ENCODE results near the gene GINS2. TPM values are rescaled to one million over a fixed set of nuclear protein-coding genes. Genes with fewer than 3 reads are reported as not detected.

The GINS2 gene
- total RNA-seq, 1 experiment from 2014 or later: 71.9 TPM

DNA sequence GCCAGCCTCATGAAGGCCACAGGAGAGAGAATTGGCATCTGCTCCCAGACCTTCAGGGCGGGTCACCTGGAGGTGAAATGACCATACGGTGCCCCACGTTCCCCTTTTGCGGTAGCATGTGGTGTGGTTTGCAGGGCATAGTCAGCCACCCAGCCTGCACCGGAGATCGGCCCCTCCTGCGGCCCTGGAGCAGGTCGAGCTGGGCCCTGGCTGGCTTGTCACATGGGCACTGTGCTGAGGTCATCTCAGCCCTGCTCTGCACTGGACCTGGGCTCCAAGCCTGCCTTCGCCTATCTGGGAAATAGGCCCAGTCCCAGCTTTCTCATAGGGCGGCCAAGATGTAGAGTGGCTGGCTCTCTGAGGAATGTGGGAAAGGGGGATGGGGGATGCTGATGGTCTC is 59.4 kb downstream of the GINS2 start:
- peaks cover 31% of the 10 kb centered on the region for H3K4me1 ChIP-seq (ENCODE audit: insufficient read depth, low read length, poor library complexity, severe bottlenecking)
- ChIA-PET CTCF (no interaction called here), POLR2A (ENCODE audit: low non-redundant PET) (no interaction called here)
- DNase-seq (ENCODE audit: low spot score): no peak
- no TSS peak for BruUV-seq (replicated peaks)
- no peak overlapping the region for H3K4me3 ChIP-seq (ENCODE audit: low read depth, low read length, poor library complexity, severe bottlenecking)
- no peak overlapping the region for H3K27ac ChIP-seq (ENCODE audit: low read depth, low read length, poor library complexity, severe bottlenecking)
- H3K36me3 ChIP-seq (ENCODE audit: insufficient read depth, low read length, poor library complexity, severe bottlenecking): peaks cover 3% of the 10 kb centered on the region
- H3K9me3 ChIP-seq (ENCODE audit: low read depth, low read length, poor library complexity, severe bottlenecking): peaks cover 12% of the 10 kb centered on the region
- intact Hi-C loops (cut with micrococcal nuclease; ENCODE audit: unreplicated experiment): loop anchor here (10.0 kb wide), 1 partner anchor 385 kb away; no protein-coding TSS in a partner anchor
- H3K27me3 ChIP-seq (replicated peaks; ENCODE audit: insufficient read depth, low read depth, low read length, poor library complexity): no peaks in the 10 kb centered on the region
- TF ChIP-seq, protein P1, sequence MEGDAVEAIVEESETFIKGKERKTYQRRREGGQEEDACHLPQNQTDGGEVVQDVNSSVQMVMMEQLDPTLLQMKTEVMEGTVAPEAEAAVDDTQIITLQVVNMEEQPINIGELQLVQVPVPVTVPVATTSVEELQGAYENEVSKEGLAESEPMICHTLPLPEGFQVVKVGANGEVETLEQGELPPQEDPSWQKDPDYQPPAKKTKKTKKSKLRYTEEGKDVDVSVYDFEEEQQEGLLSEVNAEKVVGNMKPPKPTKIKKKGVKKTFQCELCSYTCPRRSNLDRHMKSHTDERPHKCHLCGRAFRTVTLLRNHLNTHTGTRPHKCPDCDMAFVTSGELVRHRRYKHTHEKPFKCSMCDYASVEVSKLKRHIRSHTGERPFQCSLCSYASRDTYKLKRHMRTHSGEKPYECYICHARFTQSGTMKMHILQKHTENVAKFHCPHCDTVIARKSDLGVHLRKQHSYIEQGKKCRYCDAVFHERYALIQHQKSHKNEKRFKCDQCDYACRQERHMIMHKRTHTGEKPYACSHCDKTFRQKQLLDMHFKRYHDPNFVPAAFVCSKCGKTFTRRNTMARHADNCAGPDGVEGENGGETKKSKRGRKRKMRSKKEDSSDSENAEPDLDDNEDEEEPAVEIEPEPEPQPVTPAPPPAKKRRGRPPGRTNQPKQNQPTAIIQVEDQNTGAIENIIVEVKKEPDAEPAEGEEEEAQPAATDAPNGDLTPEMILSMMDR (conservative IDR thresholded peaks at IDR 0.05; ENCODE audit: low read depth, low read length): no peak
- no peak for TF ChIP-seq EZH2 (IDR thresholded peaks at IDR 0.05; ENCODE audit: borderline replicate concordance, low read depth, low read length, poor library complexity, severe bottlenecking)

DNA sequence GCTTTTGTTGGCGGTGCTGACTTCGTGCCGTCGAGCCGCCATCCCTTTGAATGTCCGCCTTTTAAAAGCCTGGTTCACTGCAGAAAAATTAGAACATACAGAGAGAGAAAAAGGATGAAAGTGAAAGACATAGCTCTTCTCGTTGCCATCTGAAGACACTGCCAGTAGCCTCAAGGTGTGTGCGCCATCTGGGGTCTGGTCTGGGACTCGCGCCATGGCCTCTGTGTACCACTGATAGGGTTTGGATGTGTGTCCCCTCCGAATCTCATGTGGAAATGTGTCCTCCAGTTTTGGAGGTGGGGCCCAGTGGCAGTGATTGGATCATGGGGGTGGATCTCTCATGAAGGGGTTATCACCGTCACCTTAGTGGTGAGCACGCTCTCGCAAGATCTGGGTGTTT is 60.1 kb downstream of the GINS2 start:
- intact Hi-C loops (cut with micrococcal nuclease; ENCODE audit: unreplicated experiment): loop anchor here (10.0 kb wide), 1 partner anchor 384 kb away; no protein-coding TSS in a partner anchor
- CTCF ChIA-PET: interaction anchor here (0.8 to 3.8 kb wide), 3 partner anchors 13 to 212 kb away, joined by 3 to 40 read pairs (median 6); no protein-coding TSS in a partner anchor
- H3K27me3 ChIP-seq (replicated peaks; ENCODE audit: insufficient read depth, low read depth, low read length, poor library complexity): no peaks in the 10 kb centered on the region
- H3K4me1 ChIP-seq (ENCODE audit: insufficient read depth, low read length, poor library complexity, severe bottlenecking): peaks cover 31% of the 10 kb centered on the region
- no peak for DNase-seq (ENCODE audit: low spot score)
- H3K36me3 ChIP-seq (ENCODE audit: insufficient read depth, low read length, poor library complexity, severe bottlenecking): peaks cover 3% of the 10 kb centered on the region
- H3K4me3 ChIP-seq (ENCODE audit: low read depth, low read length, poor library complexity, severe bottlenecking): no peak overlapping the region
- peaks cover 12% of the 10 kb centered on the region for H3K9me3 ChIP-seq (ENCODE audit: low read depth, low read length, poor library complexity, severe bottlenecking)
- POLR2A ChIA-PET (ENCODE audit: low non-redundant PET): no interaction called here
- no peak for TF ChIP-seq EZH2 (IDR thresholded peaks at IDR 0.05; ENCODE audit: borderline replicate concordance, low read depth, low read length, poor library complexity, severe bottlenecking)
- TF ChIP-seq, protein P1 (conservative IDR thresholded peaks at IDR 0.05; ENCODE audit: low read depth, low read length): peak; percentile 25; the same call in 1 of the 2 replicates
- no peak overlapping the region for H3K27ac ChIP-seq (ENCODE audit: low read depth, low read length, poor library complexity, severe bottlenecking)
- no TSS peak for BruUV-seq (replicated peaks)

DNA sequence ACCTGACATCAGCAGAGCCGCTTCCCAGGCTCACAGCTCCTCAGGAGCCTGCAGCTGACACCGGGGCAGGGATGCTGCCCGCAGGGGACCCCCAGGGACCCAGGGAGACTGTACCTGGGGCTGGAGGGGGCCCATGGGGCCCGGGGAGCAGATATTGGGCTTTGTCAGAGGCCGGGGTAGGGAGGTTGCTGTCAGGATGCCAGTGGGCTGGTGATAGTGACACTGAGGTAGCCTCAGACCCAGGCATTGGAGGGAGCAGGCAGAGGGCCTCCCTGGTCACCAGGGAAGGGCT is 60.5 kb downstream of the GINS2 start:
- peaks cover 31% of the 10 kb centered on the region for H3K4me1 ChIP-seq (ENCODE audit: insufficient read depth, low read length, poor library complexity, severe bottlenecking)
- no peak overlapping the region for H3K27ac ChIP-seq (ENCODE audit: low read depth, low read length, poor library complexity, severe bottlenecking)
- intact Hi-C loops (cut with micrococcal nuclease; ENCODE audit: unreplicated experiment): loop anchor here (10.0 kb wide), 1 partner anchor 383 kb away; no protein-coding TSS in a partner anchor
- peaks cover 12% of the 10 kb centered on the region for H3K9me3 ChIP-seq (ENCODE audit: low read depth, low read length, poor library complexity, severe bottlenecking)
- no peak for TF ChIP-seq EZH2 (IDR thresholded peaks at IDR 0.05; ENCODE audit: borderline replicate concordance, low read depth, low read length, poor library complexity, severe bottlenecking)
- TF ChIP-seq, protein P1 (conservative IDR thresholded peaks at IDR 0.05; ENCODE audit: low read depth, low read length): no peak
- H3K4me3 ChIP-seq (ENCODE audit: low read depth, low read length, poor library complexity, severe bottlenecking): no peak overlapping the region
- ChIA-PET POLR2A (ENCODE audit: low non-redundant PET) (no interaction called here), CTCF (interaction anchor here (0.8 to 3.8 kb wide), 3 partner anchors 12 to 212 kb away, joined by 3 to 40 read pairs (median 6); no protein-coding TSS in a partner anchor)
- no peak for DNase-seq (ENCODE audit: low spot score)
- H3K36me3 ChIP-seq (ENCODE audit: insufficient read depth, low read length, poor library complexity, severe bottlenecking): peaks cover 3% of the 10 kb centered on the region
- H3K27me3 ChIP-seq (replicated peaks; ENCODE audit: insufficient read depth, low read depth, low read length, poor library complexity): no peaks in the 10 kb centered on the region
- BruUV-seq (replicated peaks): no TSS peak

Data from A673 (cell line).